COR-L47 (cell line): ENCODE results near the gene FHOD3.

Experiments
- DNase-seq: peaks from one replicate; lab custom pipeline; 2025; lab: John Stamatoyannopoulos, UW

FHOD3 gene

DNA sequence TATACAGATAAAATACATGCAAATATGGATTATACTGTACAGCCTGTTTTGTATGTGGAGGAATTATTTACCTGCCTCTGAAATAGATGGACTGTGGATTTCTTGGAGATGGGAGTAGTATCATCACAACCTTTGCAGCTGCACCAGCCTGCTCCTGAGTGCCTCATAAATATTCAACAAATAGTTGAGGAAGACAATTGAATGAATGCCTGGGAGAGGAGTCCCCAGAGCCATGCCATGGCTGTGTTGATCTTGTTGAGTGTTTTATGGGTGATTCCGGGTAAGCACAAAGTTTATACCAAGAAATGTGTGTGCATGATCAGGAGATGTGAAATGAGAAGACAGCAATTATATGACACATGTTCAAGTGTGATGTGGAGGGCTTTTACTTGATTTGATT is 225.0 kb downstream of the FHOD3 start:
- DNase-seq = no peak

DNA sequence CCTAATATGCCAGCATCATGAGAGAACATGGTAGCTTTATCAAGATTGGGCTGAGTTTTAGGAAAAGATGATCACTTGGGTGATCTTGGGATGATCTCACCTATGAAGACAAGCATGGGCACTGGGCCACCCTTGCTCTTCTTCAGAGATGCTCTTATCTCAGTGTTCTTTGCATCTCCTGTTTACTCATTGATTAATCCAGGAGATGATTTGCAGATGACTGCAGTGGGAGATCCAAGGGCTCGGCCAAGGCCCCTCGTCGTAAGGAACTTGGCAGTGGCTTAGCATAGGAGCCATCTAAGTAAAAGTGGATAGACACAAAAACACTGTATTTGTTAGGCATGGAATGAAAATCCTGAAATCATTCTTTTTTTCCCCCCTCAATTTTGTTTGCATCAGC is 228.4 kb downstream of the FHOD3 start:
- DNase-seq = no peak

DNA sequence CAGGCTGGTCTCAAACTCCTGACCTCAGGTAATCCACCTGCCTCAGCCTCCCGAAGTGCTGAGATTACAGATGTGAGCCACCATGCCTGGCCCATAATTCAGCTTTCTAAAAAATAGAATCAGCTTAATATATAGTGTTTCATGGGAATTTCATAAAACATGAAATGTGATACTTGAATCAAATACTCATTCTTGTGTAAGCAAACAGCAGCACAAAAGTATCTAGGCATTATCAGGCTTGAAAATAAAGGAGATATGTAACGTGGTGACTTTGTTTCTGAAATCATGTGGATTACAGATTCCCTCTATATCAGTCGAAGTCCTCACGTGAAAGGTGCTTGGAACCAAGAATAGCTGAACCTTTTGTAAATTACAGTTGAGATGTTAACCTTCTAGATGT is 229.1 kb downstream of the FHOD3 start:
- DNase-seq = no peak

DNA sequence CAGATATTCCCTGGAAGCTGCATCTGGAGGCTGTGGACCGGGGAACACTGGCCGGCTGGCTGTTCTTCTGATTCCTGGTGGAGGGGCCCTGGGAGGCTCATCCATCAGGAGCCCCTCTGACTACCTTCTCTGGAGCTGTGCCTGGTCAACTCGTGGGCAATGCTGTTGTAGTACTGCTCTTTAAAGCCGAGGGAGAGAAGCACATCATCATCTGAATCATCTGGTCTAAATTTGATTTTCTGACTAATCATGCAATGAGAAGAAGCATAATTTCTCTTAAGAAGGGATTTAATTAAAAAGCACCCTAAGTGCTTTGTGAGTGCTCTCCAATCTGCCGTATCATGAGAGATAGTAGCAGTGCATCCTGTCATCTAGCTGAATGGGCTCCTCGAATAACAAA is 229.5 kb downstream of the FHOD3 start:
- DNase-seq = no peak

DNA sequence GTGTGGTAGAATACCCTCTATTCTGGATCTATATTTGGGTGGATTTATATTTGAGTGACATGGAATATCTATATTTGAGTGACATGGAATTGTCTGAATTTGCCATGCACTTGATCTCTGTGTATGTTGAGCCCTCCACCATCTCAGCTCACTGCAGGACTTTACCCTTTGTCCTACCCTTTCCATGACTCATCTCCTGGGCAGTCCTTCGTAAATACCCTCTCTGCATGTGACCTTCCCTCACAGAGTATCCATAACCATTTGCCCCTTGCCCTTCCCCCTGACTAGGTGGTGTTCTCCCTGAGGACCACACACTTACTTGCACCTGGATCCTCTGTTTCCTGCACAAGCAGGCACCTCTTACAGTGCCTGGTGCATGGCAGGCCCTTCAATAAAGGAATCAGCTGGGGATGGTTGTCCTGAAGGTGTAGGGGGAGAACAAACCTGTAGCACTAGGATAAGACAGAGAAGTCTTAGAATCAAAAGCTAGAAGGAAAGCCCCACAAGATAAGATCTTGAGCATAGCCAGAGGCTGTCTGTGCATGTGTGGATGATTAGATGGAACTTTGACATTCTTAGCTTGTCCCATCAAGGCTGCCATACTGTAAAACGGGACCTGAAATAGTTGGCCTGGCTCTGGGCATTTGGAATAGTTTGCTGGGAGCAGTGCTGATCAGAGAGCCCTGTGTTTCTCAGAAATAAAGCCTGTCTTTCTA is 230.4 kb downstream of the FHOD3 start:
- no peak for DNase-seq

DNA sequence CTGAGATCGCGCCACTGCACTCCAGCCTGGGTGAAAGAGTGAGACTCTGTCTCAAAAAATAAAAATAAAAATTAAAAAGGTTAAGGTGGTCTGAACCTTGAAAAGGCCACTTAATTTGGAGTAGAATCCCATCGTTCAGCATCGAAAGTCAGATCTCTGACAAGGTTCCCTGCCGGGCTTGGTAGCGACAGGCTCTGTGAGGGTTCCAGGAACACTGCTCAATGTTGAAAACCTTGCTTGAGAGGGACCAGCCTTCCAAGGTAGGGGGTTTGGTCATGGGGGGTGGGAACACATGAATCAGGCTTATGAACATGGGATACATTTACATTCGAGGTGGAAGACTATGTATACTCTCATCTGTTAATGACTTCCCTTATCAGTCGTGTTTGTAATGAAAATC is 232.2 kb downstream of the FHOD3 start:
- no peak for DNase-seq

DNA sequence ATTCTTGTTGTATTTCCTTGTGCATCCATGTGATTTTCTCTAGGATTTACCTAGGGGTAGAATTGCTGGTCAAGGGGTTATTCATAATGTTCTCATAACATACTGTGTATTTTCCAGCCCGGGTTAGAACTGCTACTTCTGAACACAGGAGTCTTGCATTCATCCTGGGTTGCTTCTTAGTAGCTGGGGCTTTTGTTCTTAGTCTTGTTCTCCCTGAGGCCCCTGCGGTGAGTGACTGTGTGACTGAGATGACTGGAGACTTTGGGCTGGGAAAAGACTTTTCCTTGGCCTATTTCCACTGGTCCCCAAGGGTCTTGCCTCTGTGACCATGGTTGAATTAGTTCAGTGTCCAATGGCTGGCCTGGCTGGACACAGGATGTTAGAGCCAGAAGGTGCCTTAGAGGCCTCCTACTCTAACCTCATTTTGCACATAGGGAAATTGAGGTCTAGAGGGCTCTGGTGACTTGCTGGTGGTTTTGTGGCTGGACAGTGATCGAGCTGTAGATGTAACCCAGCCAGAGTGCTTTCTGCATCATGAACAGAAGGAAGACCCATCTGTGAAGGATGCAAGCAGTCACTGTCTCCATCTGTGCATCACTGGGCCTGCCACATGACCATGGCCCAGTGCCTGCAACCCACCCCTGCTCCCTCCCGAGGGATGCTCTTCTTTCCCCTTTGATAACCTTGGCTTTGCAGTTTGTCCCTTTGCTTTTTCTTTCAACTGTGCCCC is 233.3 kb downstream of the FHOD3 start:
- DNase-seq = no peak

DNA sequence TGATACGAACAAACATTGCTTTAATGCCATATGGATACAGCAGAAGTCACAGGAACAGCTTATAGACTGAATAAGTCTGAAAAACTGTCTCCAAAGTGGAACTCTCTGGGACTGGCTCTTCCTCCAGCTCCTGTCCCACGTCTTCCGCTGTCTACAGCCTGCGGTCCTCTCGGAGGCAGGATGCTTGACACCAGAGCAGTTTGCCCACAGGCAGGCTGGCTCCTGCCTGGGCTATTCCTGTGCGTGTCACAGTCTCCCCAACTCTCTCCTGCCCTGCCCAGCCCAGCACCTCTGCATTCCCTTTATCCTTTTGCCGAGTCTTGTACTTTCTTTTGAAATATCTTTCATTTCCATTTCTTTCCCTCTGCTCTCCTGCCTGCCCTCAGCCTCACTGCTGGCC is 234.1 kb downstream of the FHOD3 start:
- no peak for DNase-seq

DNA sequence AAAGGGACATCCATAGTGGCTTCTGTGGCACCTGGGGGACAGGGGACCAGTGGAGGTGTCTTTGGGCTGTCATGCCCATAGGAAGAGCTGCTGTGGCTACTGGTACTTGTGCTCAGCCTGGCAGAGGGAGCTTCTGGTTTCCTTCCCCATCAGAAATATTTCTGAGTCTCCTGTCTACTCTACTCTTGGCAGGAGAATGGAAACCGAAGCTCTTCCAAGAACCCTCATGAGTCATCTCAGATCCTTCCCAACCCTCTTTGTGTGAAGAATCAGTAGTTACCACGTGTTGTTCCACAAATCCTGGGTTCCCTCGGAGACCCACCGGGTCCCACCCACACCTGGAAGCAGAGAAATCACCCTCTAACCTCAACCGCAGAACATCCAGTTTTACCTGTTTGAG is 234.9 kb downstream of the FHOD3 start:
- DNase-seq = no peak

DNA sequence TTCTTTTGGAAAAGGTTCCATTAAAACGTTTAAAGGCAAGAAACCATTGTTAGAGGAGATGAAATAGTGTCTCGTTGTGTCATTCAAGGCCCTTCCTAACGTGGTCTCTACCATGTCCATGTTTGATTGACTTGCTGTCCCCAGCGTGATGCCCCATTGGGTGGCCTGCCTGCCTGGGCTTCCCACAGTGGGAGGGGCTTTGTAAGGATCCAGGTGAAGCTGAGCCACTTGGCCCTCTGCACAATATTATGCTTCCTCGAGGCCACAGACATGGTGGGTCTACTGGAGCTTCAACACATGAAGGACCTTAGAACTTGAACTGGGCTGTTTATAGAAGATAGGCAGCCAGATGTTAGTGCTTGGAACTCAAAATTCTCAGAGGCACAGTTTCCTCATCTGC is 235.3 kb downstream of the FHOD3 start:
- no peak for DNase-seq

DNA sequence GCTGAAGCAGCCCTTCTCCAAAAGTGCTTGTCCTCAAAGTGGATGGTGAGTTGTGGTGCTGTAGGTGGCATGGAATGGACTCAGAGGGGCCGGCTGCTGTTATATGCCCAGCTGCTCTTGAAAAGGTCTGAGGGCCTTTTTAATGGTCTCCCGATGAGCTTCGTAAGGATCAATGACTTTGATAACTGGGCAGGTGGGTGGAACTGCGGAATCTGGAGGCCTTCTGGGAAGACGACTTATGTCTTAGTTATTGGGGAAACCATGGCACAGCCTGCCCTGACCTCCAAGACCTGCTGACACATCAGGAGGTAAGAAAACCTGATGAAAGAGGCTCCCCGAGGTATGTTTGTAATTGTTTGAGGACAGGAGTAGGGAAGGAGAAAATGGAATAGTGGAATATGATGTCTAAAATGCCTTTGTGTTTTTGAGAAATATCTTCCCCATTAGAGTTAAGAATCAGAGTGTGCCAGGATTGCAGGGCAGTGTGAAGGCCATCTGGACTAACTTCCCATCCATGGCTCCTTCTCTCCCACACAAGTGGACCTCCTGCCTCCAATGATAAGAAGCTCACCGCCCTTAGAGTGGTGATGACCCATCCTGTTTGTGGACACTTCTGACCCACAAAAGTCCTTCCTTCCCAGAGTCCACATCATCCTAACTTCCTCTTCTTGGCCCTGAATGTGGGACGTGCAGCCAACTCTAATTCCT is 236.1 kb downstream of the FHOD3 start:
- DNase-seq = no peak

DNA sequence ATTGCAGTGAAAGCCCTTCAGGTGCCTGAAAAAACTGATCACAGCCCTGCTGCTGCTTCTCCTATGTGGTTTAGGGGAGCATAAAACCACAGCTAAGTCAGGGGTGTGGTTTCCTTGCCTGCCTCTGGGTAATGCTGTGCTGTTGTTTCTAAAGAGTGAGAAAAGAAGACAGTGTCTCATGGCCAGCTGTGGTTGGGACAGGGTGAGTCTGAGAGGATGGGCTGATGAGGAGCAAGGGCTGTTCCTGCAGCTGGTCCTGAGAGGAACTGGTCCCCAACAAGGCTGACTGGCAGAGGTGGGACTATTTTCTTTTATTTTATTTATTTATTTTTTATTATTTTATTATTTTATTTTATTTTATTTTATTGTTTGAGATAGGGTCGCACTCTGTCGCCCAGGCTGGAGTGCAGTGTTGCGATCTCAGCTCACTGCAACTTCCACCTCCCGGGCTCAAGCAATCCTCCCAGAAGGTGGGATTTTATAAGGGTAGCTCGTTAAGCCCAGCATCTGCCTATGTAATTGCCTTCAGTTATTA is 236.7 kb downstream of the FHOD3 start:
- DNase-seq = no peak

DNA sequence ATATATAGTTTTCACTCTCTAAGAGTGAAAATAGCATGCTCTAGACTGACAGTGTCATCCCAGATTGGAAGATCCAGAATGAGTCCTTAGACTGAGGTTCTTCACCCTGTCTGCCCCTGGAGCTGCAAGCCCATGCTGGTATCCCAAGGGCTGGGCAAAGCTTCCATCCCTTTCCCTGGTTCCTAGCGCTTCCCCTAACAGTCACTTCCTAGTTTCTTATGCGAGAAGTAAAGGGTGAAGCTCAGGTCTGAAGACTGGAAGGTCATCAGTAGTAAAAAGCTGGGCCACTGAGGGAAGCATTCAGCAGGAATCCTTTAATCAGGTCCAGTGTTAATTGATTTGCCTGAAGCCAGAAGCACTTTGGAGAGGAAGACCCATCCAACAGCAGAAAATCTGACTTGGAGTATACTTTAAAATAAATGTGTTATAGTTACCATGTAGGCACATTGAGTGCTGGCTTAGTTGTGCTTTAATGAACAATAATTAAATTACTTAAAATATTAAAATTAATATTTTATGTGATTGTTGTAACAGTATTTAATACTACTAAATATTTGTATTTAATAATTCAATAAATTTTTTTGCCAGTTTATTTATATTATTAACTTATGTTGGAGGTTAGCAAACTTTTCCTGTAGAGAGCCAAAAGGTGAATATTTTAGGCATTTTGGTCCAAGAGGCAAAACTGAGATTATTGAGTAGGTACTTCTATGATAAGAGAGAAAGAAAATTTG is 237.9 kb downstream of the FHOD3 start:
- no peak for DNase-seq

DNA sequence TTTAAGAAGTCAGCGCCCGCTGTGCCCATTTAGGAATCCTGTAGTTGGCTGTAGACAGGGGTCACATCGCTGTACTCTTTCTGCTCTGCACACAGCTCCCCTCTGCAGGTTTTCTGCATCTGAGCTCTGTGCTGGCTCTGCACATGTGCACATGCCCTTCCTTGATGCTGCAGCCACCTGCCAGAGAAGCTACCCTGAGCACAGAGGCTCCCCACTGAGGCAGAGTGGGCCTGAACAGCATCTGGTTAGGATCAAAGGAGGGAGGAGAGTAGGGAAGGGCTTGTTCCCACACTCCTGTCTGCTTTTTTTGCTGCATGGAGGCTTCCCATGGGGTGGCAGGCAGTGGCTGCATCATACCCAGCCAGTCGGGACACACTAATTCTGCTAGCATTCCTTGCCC is 238.9 kb downstream of the FHOD3 start:
- peak; percentile 37 for DNase-seq

DNA sequence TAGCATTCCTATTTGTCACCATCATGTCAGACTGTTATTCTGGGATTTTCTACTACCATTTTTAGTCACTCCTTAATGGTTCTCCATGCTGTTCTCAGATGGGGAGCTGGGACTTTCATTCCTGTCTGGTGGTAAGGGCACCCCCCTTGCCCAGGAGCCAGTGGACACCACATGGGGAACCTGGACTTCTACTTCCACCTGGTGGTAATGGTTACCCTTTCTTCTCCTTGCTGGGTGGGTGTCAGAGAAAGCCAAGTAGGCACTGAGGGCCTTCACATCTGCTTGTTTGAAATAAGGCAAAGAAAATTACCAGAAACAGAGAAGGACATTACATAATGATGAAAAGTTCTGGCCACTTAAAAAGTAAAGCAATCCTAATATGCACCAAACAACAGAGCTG is 239.8 kb downstream of the FHOD3 start:
- no peak for DNase-seq

DNA sequence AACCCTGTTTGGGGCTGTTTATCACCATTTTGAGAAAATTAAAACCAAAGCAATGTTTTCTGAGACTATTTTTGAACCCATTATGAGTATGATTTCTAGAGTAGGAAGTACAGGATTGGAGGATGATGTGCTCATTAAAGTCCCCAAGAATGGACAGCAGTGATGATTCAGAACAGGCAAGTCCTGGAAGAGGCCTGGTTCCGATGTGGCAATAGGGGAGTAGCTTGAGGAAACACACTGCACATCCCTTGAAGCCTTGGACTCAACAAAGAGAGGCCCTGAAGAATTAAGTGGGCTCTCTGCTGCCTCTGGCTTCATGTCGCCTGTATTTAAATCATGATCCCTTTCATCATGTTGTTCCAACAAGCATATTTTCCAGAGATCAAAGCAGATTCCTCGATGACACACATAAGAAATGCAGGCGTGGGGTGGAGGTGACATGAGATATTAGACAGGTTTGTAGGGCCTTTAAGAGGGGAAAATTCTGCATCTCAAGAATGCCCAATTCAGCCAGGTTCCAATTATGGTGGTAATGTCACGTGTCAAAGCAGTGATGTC is 242.2 kb downstream of the FHOD3 start:
- no peak for DNase-seq

DNA sequence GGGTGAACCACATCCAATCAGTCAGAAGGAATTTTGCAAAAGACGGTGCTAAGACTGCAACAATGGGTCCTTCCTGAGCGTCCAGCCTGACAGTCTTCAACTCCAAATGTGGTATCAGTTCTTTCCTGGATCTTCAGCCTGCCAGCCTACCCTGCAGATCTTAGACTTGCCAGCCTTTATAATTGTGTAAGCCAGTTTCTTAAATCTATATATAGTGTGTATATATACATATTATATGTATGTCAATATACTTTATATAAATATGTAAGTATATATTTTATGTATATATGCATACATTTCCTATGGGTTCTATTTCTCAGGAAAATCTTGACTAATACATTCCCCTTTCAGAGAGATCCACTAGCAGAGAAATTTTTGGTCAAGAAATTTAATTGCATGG is 245.5 kb downstream of the FHOD3 start:
- DNase-seq = no peak

DNA sequence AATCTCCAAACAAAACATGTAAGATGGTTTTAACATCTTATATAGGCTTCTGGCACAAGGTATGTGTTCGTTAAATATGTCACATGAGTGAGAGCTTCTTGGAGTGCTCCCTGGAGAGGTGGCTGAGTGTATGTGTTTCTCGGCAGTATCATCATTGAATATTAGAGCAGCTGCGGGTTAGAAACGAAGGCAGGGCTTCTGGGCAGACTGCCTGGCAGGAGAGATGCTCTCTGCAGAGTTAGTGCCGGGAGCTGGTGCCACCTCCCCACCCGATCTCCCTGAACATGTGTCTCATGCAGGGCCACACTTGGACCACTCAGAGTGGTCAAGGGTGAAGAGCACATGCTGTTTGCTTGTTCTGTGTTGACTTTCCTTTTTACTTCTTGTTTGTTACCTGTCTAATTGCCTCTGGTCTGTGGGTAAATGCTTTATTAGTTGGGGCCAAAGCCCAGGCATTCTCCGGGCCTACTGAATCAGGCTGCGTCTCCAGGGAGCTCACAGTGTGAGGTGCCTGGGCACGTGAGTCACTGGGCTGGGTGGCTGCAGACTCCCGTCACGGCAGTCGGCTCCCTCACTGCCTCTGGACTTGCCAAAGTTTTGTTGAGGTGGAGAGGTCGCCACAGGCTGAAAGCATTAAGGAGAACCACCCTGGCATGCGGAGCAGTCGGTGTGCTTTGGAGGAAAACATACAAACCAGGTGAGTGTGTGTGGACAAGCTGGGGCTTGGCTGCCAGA is 246.6 kb downstream of the FHOD3 start:
- DNase-seq = peak; percentile 82

DNA sequence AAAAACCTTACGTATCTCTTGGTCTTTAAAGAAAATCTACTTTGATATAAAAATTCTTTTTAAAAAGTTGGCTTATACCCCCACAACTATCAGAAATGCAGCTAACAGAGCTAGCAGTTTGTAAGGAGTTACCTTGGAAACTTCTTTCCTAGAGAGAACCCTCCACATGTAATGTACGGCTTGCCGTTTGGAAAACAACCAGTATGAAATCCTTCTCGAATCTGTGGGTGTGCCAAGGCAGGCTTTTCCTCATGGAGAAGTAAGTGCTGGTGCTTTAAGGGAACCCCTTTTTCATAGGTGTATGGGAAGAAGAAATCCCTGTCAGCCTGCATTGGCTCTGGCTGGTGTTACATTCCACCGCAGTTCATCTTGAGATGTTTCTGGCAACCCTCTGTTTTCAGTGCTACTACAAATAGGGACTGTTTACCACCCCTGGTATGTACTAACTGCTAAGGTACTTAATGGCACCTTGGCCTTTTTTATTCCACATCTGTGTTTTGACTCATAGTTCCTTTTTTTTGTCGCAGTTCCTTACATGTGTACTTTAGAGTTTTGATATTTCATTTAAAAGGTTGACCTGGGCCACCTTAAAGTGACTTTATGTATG is 248.4 kb downstream of the FHOD3 start:
- DNase-seq = no peak

DNA sequence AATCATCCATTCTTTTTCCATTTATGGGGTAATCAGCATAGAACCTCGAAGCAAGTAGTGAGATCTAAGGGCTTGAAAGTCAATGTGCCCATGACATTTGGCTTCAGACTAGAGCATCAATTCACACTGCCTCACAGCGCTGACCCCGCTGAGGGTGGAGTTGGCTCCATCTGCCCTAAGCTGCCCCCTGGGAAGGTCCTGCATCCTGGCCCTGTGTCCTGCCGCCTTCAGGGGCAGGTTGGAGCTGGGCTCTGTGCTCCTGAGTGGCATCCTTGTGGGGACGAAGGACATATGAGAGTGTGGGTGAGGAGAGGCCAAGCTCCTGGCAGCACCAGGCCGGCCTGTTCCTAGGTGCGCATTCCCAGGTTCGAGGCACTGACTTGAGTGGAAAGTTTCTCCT is 249.4 kb downstream of the FHOD3 start:
- no peak for DNase-seq

DNA sequence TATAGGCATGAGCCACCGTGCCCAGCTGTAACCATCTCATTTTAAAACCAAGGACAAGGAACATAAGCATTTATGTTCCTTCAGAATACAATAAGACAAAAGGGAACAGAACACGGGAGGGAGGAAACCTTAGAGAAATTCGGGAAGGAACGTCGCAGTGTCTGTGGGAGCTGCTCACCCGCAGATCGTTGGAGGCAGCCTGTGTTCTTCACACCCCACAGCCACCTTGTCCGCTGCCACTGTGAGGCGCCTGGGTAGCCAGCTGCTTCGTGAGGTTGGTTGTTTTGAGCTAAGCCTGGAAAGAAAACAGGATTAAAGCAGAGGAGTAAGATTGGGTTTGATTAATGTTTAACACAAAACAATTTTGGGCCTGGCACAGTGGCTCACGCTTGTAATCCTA is 250.0 kb downstream of the FHOD3 start:
- DNase-seq = no peak
